GM23338 (cell line): ENCODE results near the gene RNF31. TPM values are rescaled to one million over a fixed set of nuclear protein-coding genes. Genes with fewer than 3 reads are reported as not detected.

ENCODE experiments used
- ATAC-seq: fragments of 200-7000 bp; cut with Tn5 transposase; 3 replicates; pipeline ENCODE4 v1.9.1; 2020
- DNase-seq: peaks from one replicate; pipeline ENCODE4 v3.0.0-alpha.2; 2015; ENCODE audit warnings: low spot score
- H2AFZ ChIP-seq: fragments of 200-600 bp; sonication (generic); 2 replicates; pipeline ENCODE4 v1.8.0; 2016; ENCODE audit warnings: antibody characterized with exemption, mild to moderate bottlenecking, moderate library complexity
- H3F3A ChIP-seq: fragments of 200-600 bp; sonication (generic); replicated peaks from 2 replicates; pipeline ENCODE4 v1.8.0; 2017; ENCODE audit warnings: antibody characterized with exemption, mixed run types, low read depth
- H3K27ac ChIP-seq: fragments of 200-600 bp; sonication (generic); 2 replicates; pipeline ENCODE4 v1.6.1; 2016; ENCODE audit warnings: low read depth
- H3K27me3 ChIP-seq: fragments of 200-600 bp; sonication (generic); 2 replicates; pipeline ENCODE4 v1.8.0; 2016; ENCODE audit warnings: mild to moderate bottlenecking, mixed run types, moderate library complexity; ENCODE audit not compliant: insufficient read depth
- H3K36me3 ChIP-seq: fragments of 200-600 bp; sonication (generic); 2 replicates; pipeline ENCODE4 v1.8.0; 2016; ENCODE audit warnings: mild to moderate bottlenecking; ENCODE audit not compliant: insufficient read depth
- H3K4me1 ChIP-seq: fragments of 200-600 bp; sonication (generic); 2 replicates; pipeline ENCODE4 v1.8.0; 2016; ENCODE audit warnings: mild to moderate bottlenecking, moderate library complexity; ENCODE audit not compliant: insufficient read depth
- H3K4me2 ChIP-seq: fragments of 200-600 bp; sonication (generic); 2 replicates; pipeline ENCODE4 v1.7.1; 2017; ENCODE audit warnings: mixed run types
- H3K4me3 ChIP-seq: fragments of 200-600 bp; sonication (generic); 2 replicates; pipeline ENCODE4 v1.6.1; 2016; ENCODE audit warnings: mixed run types
- H3K79me2 ChIP-seq: fragments of 200-600 bp; sonication (generic); replicated peaks from 2 replicates; pipeline ENCODE4 v1.8.0; 2017; ENCODE audit warnings: mild to moderate bottlenecking; ENCODE audit not compliant: insufficient read depth
- H3K9me2 ChIP-seq: fragments of 200-600 bp; sonication (generic); 2 replicates; pipeline ENCODE4 v1.8.0; 2017; ENCODE audit not compliant: insufficient read depth
- H4K20me1 ChIP-seq: fragments of 200-600 bp; sonication (generic); replicated peaks from 2 replicates; pipeline ENCODE4 v1.8.0; 2017; ENCODE audit warnings: mild to moderate bottlenecking; ENCODE audit not compliant: insufficient read depth
- H3K27ac Mint-ChIP-seq: 2 replicates; pipeline ENCODE4 v1.8.0; 2020; ENCODE audit warnings: inconsistent platforms, mild to moderate bottlenecking, moderate library complexity, mixed read lengths
- H3K27me3 Mint-ChIP-seq: 3 replicates; pipeline ENCODE4 v1.8.0; 2022; ENCODE audit warnings: low read depth, mild to moderate bottlenecking, moderate library complexity, mixed read lengths, inconsistent platforms; ENCODE audit not compliant: insufficient read depth, poor library complexity
- H3K36me3 Mint-ChIP-seq: 3 replicates; pipeline ENCODE4 v1.8.0; 2021; ENCODE audit warnings: low read depth, mild to moderate bottlenecking, inconsistent platforms, moderate library complexity, mixed read lengths
- H3K4me1 Mint-ChIP-seq: 3 replicates; pipeline ENCODE4 v1.8.0; 2020; ENCODE audit warnings: mild to moderate bottlenecking, inconsistent platforms, mixed read lengths
- H3K4me3 Mint-ChIP-seq: 3 replicates; pipeline ENCODE4 v1.8.0; 2021; ENCODE audit warnings: moderate library complexity, mild to moderate bottlenecking, inconsistent platforms, mixed read lengths
- H3K9me3 Mint-ChIP-seq: 3 replicates; pipeline ENCODE4 v1.8.0; 2020; ENCODE audit warnings: moderate library complexity, mild to moderate bottlenecking, inconsistent platforms, mixed read lengths
- CREB1 ChIP-seq: fragments of 250-450 bp; sonication (Bioruptor Pico); IDR thresholded peaks from 2 replicates; pipeline ENCODE4 v1.5.0; 2020; ENCODE audit warnings: low read depth, mild to moderate bottlenecking, moderate library complexity
- EZH2 ChIP-seq: fragments of 200-600 bp; sonication (generic); IDR thresholded peaks from one replicate; pipeline ENCODE4 v1.8.0; 2017; ENCODE audit warnings: antibody characterized with exemption, mild to moderate bottlenecking, low read depth; ENCODE audit not compliant: unreplicated experiment
- EZH2phosphoT487 ChIP-seq: fragments of 200-600 bp; sonication (generic); IDR thresholded peaks from one replicate; pipeline ENCODE4 v1.8.1; 2018; ENCODE audit warnings: antibody characterized with exemption; ENCODE audit not compliant: unreplicated experiment
- JUNB ChIP-seq: IDR thresholded peaks from one replicate; pipeline ENCODE4 v1.6.1; 2016; ENCODE audit warnings: antibody characterized with exemption; ENCODE audit not compliant: unreplicated experiment
- NANOG ChIP-seq: IDR thresholded peaks from 2 replicates; pipeline ENCODE4 v1.6.1; 2016; ENCODE audit warnings: antibody characterized with exemption, borderline replicate concordance
- POLR2AphosphoS5 ChIP-seq: IDR thresholded peaks from 2 replicates; pipeline ENCODE4 v1.6.1; 2016; ENCODE audit warnings: antibody characterized with exemption, low read depth
- ZNF114 ChIP-seq: fragments of 250-450 bp; sonication (Bioruptor Pico); IDR thresholded peaks from 2 replicates; pipeline ENCODE4 v1.5.0; 2020; ENCODE audit warnings: mild to moderate bottlenecking, moderate library complexity
- ZNF331 ChIP-seq: fragments of 250-450 bp; sonication (Bioruptor Pico); IDR thresholded peaks from 2 replicates; pipeline ENCODE4 v1.5.0; 2020; ENCODE audit warnings: low read depth, mild to moderate bottlenecking, moderate library complexity
- polyA plus RNA-seq: library from polyadenylated mRNA; unstranded; fragments of >200 nt; fragmentation: Nextera tagmentation; extraction: Ambion mirVana; gene quantifications from 2 replicates; pipeline ENCODE4 v1.2.1, GENCODE V29; 2016
- total RNA-seq: library from RNA; depleted of rRNA; stranded (reverse); fragments of >200 nt; shearing (Covaris generic); gene quantifications from 2 replicates; pipeline ENCODE4 v1.2.3, GENCODE V29; 2014
- TF ChIP-seq, protein P1 (sequence below): IDR thresholded peaks from 2 replicates; pipeline ENCODE4 v1.6.1; 2016; ENCODE audit warnings: antibody characterized with exemption
- TF ChIP-seq, protein P2 (sequence below), 2 experiments: fragments of 200-600 bp in 1 of 2; sonication (generic) in 1 of 2; conservative IDR thresholded peaks; 2 replicates each; pipeline versions ENCODE4 v1.5.1 to v1.6.1; 2016 to 2017; ENCODE audit warnings: antibody characterized with exemption in 2 of 2, low read depth in 2 of 2, mild to moderate bottlenecking in 2 of 2, moderate library complexity in 1 of 2

RNF31 gene
- total and polyA plus RNA-seq, 2 experiments from 2014 or later, result 54.8 to 87.4 TPM

DNA sequence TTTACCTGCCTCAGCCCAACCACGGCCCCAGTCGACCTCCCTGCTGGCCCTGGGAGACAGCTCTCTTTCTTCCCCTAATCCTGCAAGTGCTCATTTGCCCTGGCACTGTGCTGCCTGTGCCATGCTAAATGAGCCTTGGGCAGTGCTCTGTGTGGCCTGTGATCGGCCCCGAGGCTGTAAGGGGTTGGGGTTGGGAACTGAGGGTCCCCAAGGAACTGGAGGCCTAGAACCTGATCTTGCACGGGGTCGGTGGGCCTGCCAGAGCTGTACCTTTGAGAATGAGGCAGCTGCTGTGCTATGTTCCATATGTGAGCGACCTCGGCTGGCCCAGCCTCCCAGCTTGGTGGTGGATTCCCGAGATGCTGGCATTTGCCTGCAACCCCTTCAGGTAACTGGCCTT is 2.8 kb downstream of the RNF31 start:
- H3K4me3 ChIP-seq, result no peak overlapping the region
- Mint-ChIP-seq H3K27ac (no peak overlapping the region), H3K36me3 (peaks cover 64% of the 10 kb centered on the region), H3K9me3 (no peaks in the 10 kb centered on the region; the same call in 2 of the 3 replicates), H3K4me1 (peaks cover 21% of the 10 kb centered on the region), H3K27me3 (peaks cover 11% of the 10 kb centered on the region), H3K4me3 (no peak overlapping the region)
- peaks cover 32% of the 10 kb centered on the region for H3K79me2 ChIP-seq
- no peaks in the 10 kb centered on the region for H3F3A ChIP-seq
- H4K20me1 ChIP-seq, result peaks cover 7% of the 10 kb centered on the region; the same call in 1 of the 2 replicates
- DNase-seq (no peak), ATAC-seq (no peak)
- no peak overlapping the region for H3K4me2 ChIP-seq
- TF ChIP-seq JUNB (no peak), ZNF331 (CRISPR knock-in tag) (no peak), CREB1 (no peak), EZH2 (no peak), EZH2phosphoT487 (no peak), POLR2AphosphoS5 (no peak)
- TF ChIP-seq, protein P1, sequence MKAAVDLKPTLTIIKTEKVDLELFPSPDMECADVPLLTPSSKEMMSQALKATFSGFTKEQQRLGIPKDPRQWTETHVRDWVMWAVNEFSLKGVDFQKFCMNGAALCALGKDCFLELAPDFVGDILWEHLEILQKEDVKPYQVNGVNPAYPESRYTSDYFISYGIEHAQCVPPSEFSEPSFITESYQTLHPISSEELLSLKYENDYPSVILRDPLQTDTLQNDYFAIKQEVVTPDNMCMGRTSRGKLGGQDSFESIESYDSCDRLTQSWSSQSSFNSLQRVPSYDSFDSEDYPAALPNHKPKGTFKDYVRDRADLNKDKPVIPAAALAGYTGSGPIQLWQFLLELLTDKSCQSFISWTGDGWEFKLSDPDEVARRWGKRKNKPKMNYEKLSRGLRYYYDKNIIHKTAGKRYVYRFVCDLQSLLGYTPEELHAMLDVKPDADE, result no peak
- TF ChIP-seq, protein P2, sequence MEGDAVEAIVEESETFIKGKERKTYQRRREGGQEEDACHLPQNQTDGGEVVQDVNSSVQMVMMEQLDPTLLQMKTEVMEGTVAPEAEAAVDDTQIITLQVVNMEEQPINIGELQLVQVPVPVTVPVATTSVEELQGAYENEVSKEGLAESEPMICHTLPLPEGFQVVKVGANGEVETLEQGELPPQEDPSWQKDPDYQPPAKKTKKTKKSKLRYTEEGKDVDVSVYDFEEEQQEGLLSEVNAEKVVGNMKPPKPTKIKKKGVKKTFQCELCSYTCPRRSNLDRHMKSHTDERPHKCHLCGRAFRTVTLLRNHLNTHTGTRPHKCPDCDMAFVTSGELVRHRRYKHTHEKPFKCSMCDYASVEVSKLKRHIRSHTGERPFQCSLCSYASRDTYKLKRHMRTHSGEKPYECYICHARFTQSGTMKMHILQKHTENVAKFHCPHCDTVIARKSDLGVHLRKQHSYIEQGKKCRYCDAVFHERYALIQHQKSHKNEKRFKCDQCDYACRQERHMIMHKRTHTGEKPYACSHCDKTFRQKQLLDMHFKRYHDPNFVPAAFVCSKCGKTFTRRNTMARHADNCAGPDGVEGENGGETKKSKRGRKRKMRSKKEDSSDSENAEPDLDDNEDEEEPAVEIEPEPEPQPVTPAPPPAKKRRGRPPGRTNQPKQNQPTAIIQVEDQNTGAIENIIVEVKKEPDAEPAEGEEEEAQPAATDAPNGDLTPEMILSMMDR (conservative IDR thresholded peaks at IDR 0.05; ENCODE audit: low read depth in 2 of 2), result no peak
- no peak overlapping the region for H3K27ac ChIP-seq
- peaks cover 28% of the 10 kb centered on the region for H3K36me3 ChIP-seq
- H3K9me2 ChIP-seq, result no peaks in the 10 kb centered on the region
- peaks cover 12% of the 10 kb centered on the region for H3K4me1 ChIP-seq
- no peaks in the 10 kb centered on the region for H3K27me3 ChIP-seq
- no peak overlapping the region for H2AFZ ChIP-seq

DNA sequence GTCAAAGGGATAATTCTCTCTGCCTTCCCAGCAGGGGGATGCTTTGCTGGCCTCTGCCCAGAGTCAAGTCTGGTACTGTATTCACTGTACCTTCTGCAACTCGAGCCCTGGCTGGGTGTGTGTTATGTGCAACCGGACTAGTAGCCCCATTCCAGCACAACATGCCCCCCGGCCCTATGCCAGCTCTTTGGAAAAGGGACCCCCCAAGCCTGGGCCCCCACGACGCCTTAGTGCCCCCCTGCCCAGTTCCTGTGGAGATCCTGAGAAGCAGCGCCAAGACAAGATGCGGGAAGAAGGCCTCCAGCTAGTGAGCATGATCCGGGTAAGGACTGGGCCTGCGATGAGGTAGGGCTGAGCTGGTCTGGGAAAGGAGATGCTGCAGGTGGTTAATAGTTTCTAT is 3.3 kb downstream of the RNF31 start:
- no peak overlapping the region for H3K4me3 Mint-ChIP-seq
- TF ChIP-seq CREB1, result no peak
- TF ChIP-seq POLR2AphosphoS5, result no peak
- no peak for TF ChIP-seq NANOG
- TF ChIP-seq JUNB, result no peak
- TF ChIP-seq EZH2, result no peak
- TF ChIP-seq, protein P1, result no peak
- no peak for TF ChIP-seq ZNF114
- TF ChIP-seq, protein P2 (conservative IDR thresholded peaks at IDR 0.05; ENCODE audit: low read depth in 2 of 2), result no peak

More for the DNA sequence above, 3.3 kb downstream of the RNF31 start:
- Histone ChIP-seq H3K36me3 (peaks cover 32% of the 10 kb centered on the region), H3K4me1 (peaks cover 10% of the 10 kb centered on the region), H3K4me2 (no peak overlapping the region), H4K20me1 (peaks cover 8% of the 10 kb centered on the region; the same call in 1 of the 2 replicates), H3K27me3 (no peaks in the 10 kb centered on the region), H3K27ac (no peak overlapping the region), H3K4me3 (no peak overlapping the region), H3F3A (no peaks in the 10 kb centered on the region), H3K79me2 (peaks cover 27% of the 10 kb centered on the region), H2AFZ (no peak overlapping the region), H3K9me2 (no peaks in the 10 kb centered on the region)
- DNase-seq (no peak), ATAC-seq (no peak)
- H3K9me3 Mint-ChIP-seq, result no peaks in the 10 kb centered on the region; the same call in 2 of the 3 replicates
- H3K27me3 Mint-ChIP-seq, result peaks cover 11% of the 10 kb centered on the region
- H3K27ac Mint-ChIP-seq, result no peak overlapping the region
- H3K36me3 Mint-ChIP-seq, result peaks cover 69% of the 10 kb centered on the region
- H3K4me1 Mint-ChIP-seq, result peaks cover 19% of the 10 kb centered on the region
